H9 (cell line): ENCODE data around the gene EFCC1. TPM values are rescaled to one million over a fixed set of nuclear protein-coding genes. Genes with fewer than 3 reads are reported as not detected.

Experiments used
- DNase-seq: peaks from one replicate; pipeline ENCODE4 v3.0.0-alpha.2; 2017
- H2AFZ ChIP-seq: one replicate; pipeline ENCODE4 v1.6.1; 2013; ENCODE audit warnings: mild to moderate bottlenecking, low read length, control low read depth, moderate library complexity
- H2AK5ac ChIP-seq: 2 replicates; pipeline ENCODE4 v1.6.1; 2013; ENCODE audit warnings: low read length, control low read depth, mixed read lengths; ENCODE audit not compliant: insufficient read length
- H2BK120ac ChIP-seq: one replicate; pipeline ENCODE4 v1.6.1; 2013; ENCODE audit warnings: low read depth, mild to moderate bottlenecking, low read length, control low read depth, inconsistent platforms; ENCODE audit not compliant: poor library complexity, severe bottlenecking
- H2BK12ac ChIP-seq: 2 replicates; pipeline ENCODE4 v1.6.1; 2013; ENCODE audit warnings: low read length, control low read depth, mixed read lengths, low read depth; ENCODE audit not compliant: insufficient read length
- H2BK15ac ChIP-seq: 2 replicates; pipeline ENCODE4 v1.6.1; 2013; ENCODE audit warnings: low read depth, low read length, control low read depth
- H2BK20ac ChIP-seq: one replicate; pipeline ENCODE4 v1.6.1; 2013; ENCODE audit warnings: low read depth, mild to moderate bottlenecking, low read length, control low read depth, inconsistent platforms; ENCODE audit not compliant: poor library complexity, severe bottlenecking
- H2BK5ac ChIP-seq: 2 replicates; pipeline ENCODE4 v1.6.1; 2013; ENCODE audit warnings: low read length, control low read depth, mixed read lengths; ENCODE audit not compliant: insufficient read length
- H3K14ac ChIP-seq: 2 replicates; pipeline ENCODE4 v1.6.1; 2013; ENCODE audit warnings: low read length, control low read depth; ENCODE audit not compliant: insufficient read depth
- H3K18ac ChIP-seq: 2 replicates; pipeline ENCODE4 v1.6.1; 2013; ENCODE audit warnings: low read depth, mild to moderate bottlenecking, mixed read lengths, low read length, control low read depth; ENCODE audit not compliant: insufficient read length
- H3K23ac ChIP-seq: 2 replicates; pipeline ENCODE4 v1.6.1; 2013; ENCODE audit warnings: low read length, control low read depth, mixed read lengths, low read depth; ENCODE audit not compliant: insufficient read length
- H3K23me2 ChIP-seq: 2 replicates; pipeline ENCODE4 v1.6.1; 2013; ENCODE audit warnings: low read depth, mild to moderate bottlenecking, mixed read lengths, low read length, control low read depth; ENCODE audit not compliant: insufficient read length, poor library complexity, severe bottlenecking
- H3K27ac ChIP-seq: 2 replicates; pipeline ENCODE4 v1.5.1; 2013; ENCODE audit warnings: low read length, control low read depth, mixed read lengths, low read depth; ENCODE audit not compliant: insufficient read length
- H3K27me3 ChIP-seq: 2 replicates; pipeline ENCODE4 v1.6.1; 2013; ENCODE audit warnings: low read length, control low read depth, inconsistent platforms; ENCODE audit not compliant: insufficient read depth
- H3K4ac ChIP-seq: 2 replicates; pipeline ENCODE4 v1.6.1; 2013; ENCODE audit warnings: low read depth, mild to moderate bottlenecking, control low read depth, inconsistent platforms, low read length, moderate library complexity
- H3K4me1 ChIP-seq: 2 replicates; pipeline ENCODE4 v1.6.1; 2013; ENCODE audit warnings: low read length, control low read depth, inconsistent platforms; ENCODE audit not compliant: insufficient read depth
- H3K4me2 ChIP-seq: 2 replicates; pipeline ENCODE4 v1.6.1; 2013; ENCODE audit warnings: low read length, control low read depth, mixed read lengths; ENCODE audit not compliant: insufficient read length, insufficient read depth
- H3K56ac ChIP-seq: 2 replicates; pipeline ENCODE4 v1.6.1; 2013; ENCODE audit warnings: low read depth, mild to moderate bottlenecking, mixed read lengths, low read length, control low read depth; ENCODE audit not compliant: insufficient read length
- H3K79me1 ChIP-seq: 2 replicates; pipeline ENCODE4 v1.6.1; 2013; ENCODE audit warnings: low read depth, mild to moderate bottlenecking, moderate library complexity, low read length, control low read depth, inconsistent platforms; ENCODE audit not compliant: insufficient read depth, poor library complexity, severe bottlenecking
- H3K79me2 ChIP-seq: 2 replicates; pipeline ENCODE4 v1.6.1; 2013; ENCODE audit warnings: low read length, control low read depth, inconsistent platforms; ENCODE audit not compliant: insufficient read depth
- H3K9ac ChIP-seq: 2 replicates; pipeline ENCODE4 v1.6.1; 2013; ENCODE audit warnings: low read length, control low read depth, mixed read lengths; ENCODE audit not compliant: insufficient read length; ENCODE audit errors: extremely low read depth
- H3K9me3 ChIP-seq: one replicate; pipeline ENCODE4 v1.6.1; 2013; ENCODE audit warnings: low read depth, low read length, inconsistent platforms; ENCODE audit not compliant: control insufficient read depth
- H3T11ph ChIP-seq: one replicate; pipeline ENCODE4 v1.6.1; 2013; ENCODE audit warnings: mild to moderate bottlenecking, low read length, control low read depth, inconsistent platforms
- H4K20me1 ChIP-seq: one replicate; pipeline ENCODE4 v1.6.1; 2013; ENCODE audit not compliant: control insufficient read depth, insufficient read length, insufficient read depth
- H4K5ac ChIP-seq: 2 replicates; pipeline ENCODE4 v1.6.1; 2013; ENCODE audit warnings: low read depth, mild to moderate bottlenecking, mixed read lengths, low read length, control low read depth; ENCODE audit not compliant: insufficient read length
- H4K8ac ChIP-seq: replicated peaks from 2 replicates; pipeline ENCODE4 v1.6.1; 2013; ENCODE audit warnings: low read length, control low read depth, mixed read lengths, low read depth; ENCODE audit not compliant: insufficient read length
- H4K91ac ChIP-seq: 2 replicates; pipeline ENCODE4 v1.6.1; 2013; ENCODE audit warnings: low read depth, mild to moderate bottlenecking, moderate library complexity, mixed read lengths, low read length, control low read depth; ENCODE audit not compliant: insufficient read length
- H3K27ac Mint-ChIP-seq, 3 experiments: 2 replicates in 2 of 3; 3 replicates in 1 of 3; pipeline ENCODE4 v1.8.0; 2020 to 2021; ENCODE audit warnings: mixed read lengths in 3 of 3, mild to moderate bottlenecking in 1 of 3, moderate library complexity in 1 of 3
- H3K27me3 Mint-ChIP-seq: 2 replicates; pipeline ENCODE4 v1.8.0; 2021; ENCODE audit warnings: low read depth, mild to moderate bottlenecking, moderate library complexity, mixed read lengths
- H3K36me3 Mint-ChIP-seq, 3 experiments: 2 replicates in 2 of 3; 3 replicates in 1 of 3; pipeline ENCODE4 v1.8.0; 2020 to 2021; ENCODE audit warnings: low read depth in 3 of 3, mixed read lengths in 3 of 3; ENCODE audit not compliant: insufficient read depth in 1 of 3
- H3K4me1 Mint-ChIP-seq, 2 experiments: 2 replicates each; pipeline ENCODE4 v1.8.0; 2020; ENCODE audit warnings: mixed read lengths in 2 of 2
- H3K4me3 Mint-ChIP-seq, 2 experiments: 2 replicates in 1 of 2; 3 replicates in 1 of 2; pipeline ENCODE4 v1.8.0; 2020 to 2021; ENCODE audit warnings: mild to moderate bottlenecking in 2 of 2, mixed read lengths in 2 of 2, moderate library complexity in 1 of 2
- H3K9me3 Mint-ChIP-seq, 2 experiments: 2 replicates in 1 of 2; 3 replicates in 1 of 2; pipeline ENCODE4 v1.8.0; 2020; ENCODE audit warnings: mild to moderate bottlenecking in 2 of 2, mixed read lengths in 2 of 2, moderate library complexity in 1 of 2
- CTCF ChIP-seq: fragments of 200-600 bp; sonication (generic); conservative IDR thresholded peaks from 3 replicates; pipeline ENCODE4 v1.8.0; 2021; ENCODE audit warnings: antibody characterized with exemption, mild to moderate bottlenecking
- WGBS: extraction: QIAGEN DNeasy Blood & Tissue Kit; methylation state at CpG from one replicate; pipeline ENCODE4 v1.1.7; 2013; ENCODE audit warnings: missing lambda C conversion rate, low lambda C conversion rate, mixed read lengths; ENCODE audit not compliant: insufficient read length; ENCODE audit errors: extremely low coverage; 5-methylcytosine and 5-hydroxymethylcytosine counted together
- total RNA-seq: library from RNA; stranded (reverse); gene quantifications from 2 replicates; pipeline ENCODE4 v1.2.1, GENCODE V29; 2021

Gene EFCC1
- total RNA-seq, 1 experiment from 2014 or later: 0.09 TPM

GRCh38 chr3:128997486-128998133 is 3.5 kb upstream of the EFCC1 start:
- Histone ChIP-seq H4K20me1 (no peaks in the 10 kb centered on the region), H2AK5ac (no peak overlapping the region), H2BK5ac (no peak overlapping the region), H3K14ac (no peak overlapping the region), H2BK12ac (no peak overlapping the region), H2AFZ (no peak overlapping the region), H2BK120ac (no peak overlapping the region), H3K23ac (no peak overlapping the region), H3T11ph (no peak overlapping the region), H4K5ac (no peak overlapping the region), H3K9ac (no peak overlapping the region), H3K56ac (no peak overlapping the region), H3K4me1 (peaks cover 2% of the 10 kb centered on the region; the same call in 1 of the 2 replicates), H2BK20ac (no peak overlapping the region), H3K79me2 (no peaks in the 10 kb centered on the region), H3K27me3 (peaks cover 35% of the 10 kb centered on the region), H3K23me2 (peaks cover 17% of the 10 kb centered on the region), H2BK15ac (no peak overlapping the region), H3K4me2 (no peak overlapping the region), H3K9me3 (no peaks in the 10 kb centered on the region), H3K79me1 (no peaks in the 10 kb centered on the region), H3K27ac (no peak overlapping the region), H4K8ac (no peak overlapping the region), H3K4ac (no peak overlapping the region), H3K18ac (no peak overlapping the region), H4K91ac (no peak overlapping the region)
- Mint-ChIP-seq H3K9me3 (peaks cover 0 to 4% of the 10 kb centered on the region in 2 experiments; a peak in 3 of 5 replicates), H3K4me1 (peaks cover 31 to 47% of the 10 kb centered on the region in 2 experiments), H3K4me3 (no peak overlapping the region), H3K27me3 (peaks cover 93% of the 10 kb centered on the region), H3K27ac (no peak overlapping the region), H3K36me3 (no peaks in the 10 kb centered on the region; a peak in 2 of 7 replicates)
- DNase-seq: no peak
- TF ChIP-seq CTCF: no peak
- WGBS: no CpG with 5 or more reads among the region's 4 CpGs
